A549 (cell line): ENCODE results near the gene DDX52. TPM values are rescaled to one million over a fixed set of nuclear protein-coding genes. Genes with fewer than 3 reads are reported as not detected.
A peak's percentile ranks its signal among the peaks of the same experiment; 100 is the strongest.
"Not testable (repeated sequence)": the region's sequence is repeated elsewhere in the genome, so short reads cannot be mapped to it uniquely, and the experiment has no call there.

Source experiments
- ATAC-seq, 2 experiments: fragments of 200-7000 bp in 1 of 2; fragments of >200 bp in 1 of 2; cut with Nextera tagmentation in 1 of 2; cut with Tn5 transposase in 1 of 2; 3 replicates each; pipeline versions ENCODE4 v1.8.0 to v1.9.1; 2018 to 2020; ENCODE audit warnings: mild to moderate bottlenecking in 1 of 2, moderate library complexity in 1 of 2
- CTCF ChIA-PET: fragments of 300-600 bp; sonication (Branson Sonifier 250); formaldehyde crosslinking; extraction: SDS; loops from one replicate; lab custom pipeline; 2021; ENCODE audit warnings: antibody characterized with exemption, inconsistent platforms; lab: Yijun Ruan, JAX
- POLR2A ChIA-PET: fragments of 350-600 bp; formaldehyde crosslinking; extraction: SDS; loops from one replicate; lab custom pipeline; 2021; ENCODE audit warnings: antibody characterized with exemption, inconsistent platforms; lab: Yijun Ruan, JAX
- DNase-seq, 2 experiments: peaks; one replicate each; pipeline versions ENCODE4 v3.0.0 to v3.0.0-alpha.2; 2011 to 2016; ENCODE audit warnings: low read depth in 1 of 2, low spot score in 1 of 2
- FAIRE-seq: peaks from 2 replicates; lab custom pipeline; 2011; peaks lifted over from hg19 to GRCh38; lab: Jason Lieb, UNC
- H3K27ac ChIP-seq, 2 experiments: fragments of >200 bp; sonication (Bioruptor Twin); formaldehyde crosslinking; 3 replicates each; pipeline ENCODE4 v1.5.1; 2016 to 2017
- H3K4me1 ChIP-seq: fragments of >200 bp; sonication (Bioruptor Twin); formaldehyde crosslinking; 3 replicates; pipeline ENCODE4 v1.6.1; 2016
- H3K4me2 ChIP-seq: fragments of >200 bp; sonication (Bioruptor Twin); formaldehyde crosslinking; 3 replicates; pipeline ENCODE4 v1.6.1; 2016
- H3K4me3 ChIP-seq: fragments of >200 bp; sonication (Bioruptor Twin); formaldehyde crosslinking; 3 replicates; pipeline ENCODE4 v1.5.1; 2016
- H3K9me3 ChIP-seq: fragments of >200 bp; sonication (Bioruptor Twin); formaldehyde crosslinking; 3 replicates; pipeline ENCODE4 v1.6.1; 2016
- BHLHE40 ChIP-seq: IDR thresholded peaks from 2 replicates; pipeline ENCODE4 v1.6.1; 2012; ENCODE audit warnings: low read depth, low read length, inconsistent platforms
- CEBPB ChIP-seq, 2 experiments: fragments of >200 bp in 1 of 2; sonication (Bioruptor Twin) in 1 of 2; formaldehyde crosslinking in 1 of 2; IDR thresholded peaks; 2 replicates each; pipeline ENCODE4 v1.6.1; 2012 to 2016
- CHD4 ChIP-seq: fragments of 200-600 bp; sonication (generic); IDR thresholded peaks from 2 replicates; pipeline ENCODE4 v1.6.1; 2016; ENCODE audit warnings: antibody characterized with exemption, mild to moderate bottlenecking, borderline replicate concordance
- EHF ChIP-seq: fragments of 250-450 bp; sonication (Bioruptor Pico); IDR thresholded peaks from 2 replicates; pipeline ENCODE4 v1.5.0; 2020; ENCODE audit warnings: mild to moderate bottlenecking
- EHMT2 ChIP-seq: fragments of 200-600 bp; sonication (generic); IDR thresholded peaks from 2 replicates; pipeline ENCODE4 v1.6.1; 2016; ENCODE audit warnings: antibody characterized with exemption, low read depth, mild to moderate bottlenecking, moderate library complexity
- EP300 ChIP-seq, 2 experiments: fragments of >200 bp; sonication (Bioruptor Twin); formaldehyde crosslinking; IDR thresholded peaks; 2 replicates in 1 of 2; 3 replicates in 1 of 2; pipeline ENCODE4 v1.6.1; 2016 to 2017
- ESRRA ChIP-seq: fragments of 150-350 bp; IDR thresholded peaks from 2 replicates; pipeline ENCODE4 v1.6.1; 2014; ENCODE audit warnings: mild to moderate bottlenecking, low read length, borderline replicate concordance
- FOSL2 ChIP-seq, 2 experiments: fragments of 450-650 bp in 1 of 2; fragments of >200 bp in 1 of 2; sonication (Bioruptor Twin) in 1 of 2; formaldehyde crosslinking; IDR thresholded peaks; 2 replicates each; pipeline versions ENCODE4 v1.5.0 to v1.6.1; 2016 to 2020; ENCODE audit warnings: mild to moderate bottlenecking in 1 of 2, moderate library complexity in 1 of 2
- HOXB13 ChIP-seq: fragments of 250-450 bp; sonication (Bioruptor Pico); IDR thresholded peaks from 2 replicates; pipeline ENCODE4 v1.5.0; 2020; ENCODE audit warnings: low read depth, mild to moderate bottlenecking, moderate library complexity
- HOXB5 ChIP-seq: fragments of 250-450 bp; sonication (Bioruptor Pico); IDR thresholded peaks from 2 replicates; pipeline ENCODE4 v1.5.0; 2020; ENCODE audit warnings: mild to moderate bottlenecking, moderate library complexity
- JUN ChIP-seq, 2 experiments: fragments of >200 bp; sonication (Bioruptor Twin); formaldehyde crosslinking; IDR thresholded peaks; 2 replicates in 1 of 2; 3 replicates in 1 of 2; pipeline ENCODE4 v1.6.1; 2016 to 2017
- KDM5A ChIP-seq: fragments of 200-600 bp; sonication (generic); IDR thresholded peaks from 2 replicates; pipeline ENCODE4 v1.6.1; 2016; ENCODE audit warnings: antibody characterized with exemption, mild to moderate bottlenecking
- MAFK ChIP-seq: fragments of 450-650 bp; IDR thresholded peaks from 2 replicates; pipeline ENCODE4 v1.6.1; 2014; ENCODE audit not compliant: partially characterized antibody
- TP53 ChIP-seq: fragments of 250-450 bp; sonication (Bioruptor Pico); IDR thresholded peaks from 2 replicates; pipeline ENCODE4 v1.5.0; 2021; ENCODE audit warnings: mild to moderate bottlenecking, moderate library complexity
- ZNF302 ChIP-seq: fragments of 250-450 bp; sonication (Bioruptor Pico); IDR thresholded peaks from 2 replicates; pipeline ENCODE4 v1.9.0; 2021; ENCODE audit warnings: inconsistent platforms, mild to moderate bottlenecking, moderate library complexity
- ZSCAN20 ChIP-seq: fragments of 250-450 bp; sonication (Bioruptor Pico); IDR thresholded peaks from 2 replicates; pipeline ENCODE4 v1.8.0; 2022; ENCODE audit warnings: mild to moderate bottlenecking, moderate library complexity
- WGBS: methylation state at CpG from one replicate; pipeline ENCODE4 v1.1.6; 2017; ENCODE audit errors: missing lambda C conversion rate; 5-methylcytosine and 5-hydroxymethylcytosine counted together
- polyA plus RNA-seq, 4 experiments: library from polyadenylated mRNA; depleted of rRNA in 3 of 4; stranded (reverse); fragments of >200 nt; fragmentation: RNase III in 1 of 4; extraction: RNeasy Plus Mini Kit Qiagen cat#74134 plus additional on column Dnase treatment in 1 of 4; gene quantifications; 2 replicates in 3 of 4; 3 replicates in 1 of 4; pipeline ENCODE4 v1.2.3, GENCODE V29; 2011 to 2017
- TF ChIP-seq, protein P1 (sequence below): IDR thresholded peaks from 2 replicates; pipeline ENCODE4 v1.6.1; 2012; ENCODE audit warnings: low read depth, borderline replicate concordance
- TF ChIP-seq, protein P2 (sequence below): IDR thresholded peaks from 2 replicates; pipeline ENCODE4 v1.6.1; 2012
- TF ChIP-seq, protein P3 (sequence below): fragments of 150-350 bp; IDR thresholded peaks from 2 replicates; pipeline ENCODE4 v1.6.1; 2014; ENCODE audit warnings: low read depth, mild to moderate bottlenecking, low read length

The DDX52 gene
- polyA plus RNA-seq, 2 of the 4 experiments (the other 2 are of a cell fraction), result 42.4 to 59.6 TPM

DNA sequence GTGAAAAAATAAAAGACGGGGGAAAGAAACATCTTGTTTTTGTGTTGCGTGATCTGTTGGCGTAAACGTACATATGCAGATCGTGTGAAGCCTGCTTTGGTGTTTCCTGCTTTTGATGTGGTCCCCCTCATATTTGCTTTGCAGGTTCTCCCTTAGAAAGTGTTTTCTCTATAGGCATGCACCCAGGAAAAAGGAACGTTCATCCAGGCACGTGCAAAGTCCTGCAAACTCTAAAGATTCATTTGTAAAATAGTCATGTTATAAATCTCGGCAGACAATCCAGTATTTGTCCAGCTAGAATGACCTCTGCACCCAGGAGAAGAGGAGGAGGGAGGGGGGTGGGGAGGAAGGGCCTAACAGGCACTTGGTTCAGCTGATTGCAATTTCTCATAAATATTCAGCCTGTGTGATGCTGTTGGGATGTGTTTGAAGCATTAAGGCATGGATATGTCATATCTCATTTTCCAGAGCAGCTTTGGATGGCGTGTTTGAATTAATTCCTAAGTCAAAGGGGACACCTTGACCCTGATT lies 40.3 kb upstream of the DDX52 start:
- H3K4me3 ChIP-seq, result no peak overlapping the region
- 64% methylated on average over 9 of the region's 9 CpGs for WGBS
- POLR2A ChIA-PET, result no interaction called here

DNA sequence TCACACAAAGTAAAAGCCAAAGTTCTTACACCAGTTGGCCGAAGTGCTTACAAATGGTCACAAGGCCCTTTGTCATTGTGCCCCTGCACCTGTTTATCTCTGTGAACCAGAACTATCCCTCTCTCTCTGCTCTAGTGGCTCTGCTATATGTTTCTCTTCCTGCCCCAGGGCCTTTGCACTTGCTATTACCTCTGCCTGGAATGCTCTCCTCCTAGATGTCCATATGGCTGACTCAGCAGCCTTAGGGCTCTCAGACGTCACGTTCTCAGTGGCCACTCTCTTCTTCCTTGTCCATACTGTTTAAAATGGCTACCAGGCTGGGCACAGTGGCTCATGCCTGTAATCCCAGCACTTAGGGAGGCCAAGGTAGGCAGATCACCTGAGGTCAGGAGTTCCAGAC lies 38.8 kb upstream of the DDX52 start:
- Histone ChIP-seq H3K4me1 (peaks cover 7% of the 10 kb centered on the region; the same call in 2 of the 3 replicates), H3K4me2 (no peak overlapping the region), H3K4me3 (no peak overlapping the region), H3K27ac (no peak overlapping the region), H3K9me3 (no peaks in the 10 kb centered on the region)
- FAIRE-seq (no peak), DNase-seq (no peak), ATAC-seq (no peak)
- CTCF ChIA-PET, result interaction anchor here (0.8 to 1.7 kb wide), 4 partner anchors 10 to 114 kb away, joined by 3 to 5 read pairs (median 3); no protein-coding TSS in a partner anchor
- WGBS, result 90% methylated on average over 3 of the region's 3 CpGs
- TF ChIP-seq MAFK (peak; percentile 67), CEBPB (IDR thresholded peaks at IDR 0.05) (no peak)
- POLR2A ChIA-PET, result no interaction called here

More for the DNA sequence above, 40.3 kb upstream of the DDX52 start:
- Histone ChIP-seq H3K9me3 (no peaks in the 10 kb centered on the region), H3K4me2 (no peak overlapping the region), H3K27ac (no peak overlapping the region), H3K4me1 (peaks cover 7% of the 10 kb centered on the region; the same call in 2 of the 3 replicates)
- FAIRE-seq (no peak), ATAC-seq (no peak), DNase-seq (no peak)
- CTCF ChIA-PET, result interaction anchor here (1.2 to 2.5 kb wide), 4 partner anchors 33 to 133 kb away, joined by 3 to 10 read pairs (median 4); partner anchors contain the start of gene HNF1B
- TF ChIP-seq JUN (IDR thresholded peaks at IDR 0.05) (no peak), CEBPB (IDR thresholded peaks at IDR 0.05) (no peak), KDM5A (no peak), EHF (CRISPR knock-in tag) (no peak), FOSL2 (IDR thresholded peaks at IDR 0.05) (no peak), FOSL2 (CRISPR knock-in tag; IDR thresholded peaks at IDR 0.05) (no peak), ESRRA (no peak), HOXB13 (CRISPR knock-in tag) (no peak), ZSCAN20 (CRISPR knock-in tag) (no peak), HOXB5 (CRISPR knock-in tag) (no peak), EHMT2 (no peak), BHLHE40 (no peak), EP300 (IDR thresholded peaks at IDR 0.05) (no peak), CHD4 (no peak), ZNF302 (CRISPR knock-in tag) (no peak)
- TF ChIP-seq, protein P1, sequence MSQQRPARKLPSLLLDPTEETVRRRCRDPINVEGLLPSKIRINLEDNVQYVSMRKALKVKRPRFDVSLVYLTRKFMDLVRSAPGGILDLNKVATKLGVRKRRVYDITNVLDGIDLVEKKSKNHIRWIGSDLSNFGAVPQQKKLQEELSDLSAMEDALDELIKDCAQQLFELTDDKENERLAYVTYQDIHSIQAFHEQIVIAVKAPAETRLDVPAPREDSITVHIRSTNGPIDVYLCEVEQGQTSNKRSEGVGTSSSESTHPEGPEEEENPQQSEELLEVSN, result no peak
- TF ChIP-seq, protein P2, sequence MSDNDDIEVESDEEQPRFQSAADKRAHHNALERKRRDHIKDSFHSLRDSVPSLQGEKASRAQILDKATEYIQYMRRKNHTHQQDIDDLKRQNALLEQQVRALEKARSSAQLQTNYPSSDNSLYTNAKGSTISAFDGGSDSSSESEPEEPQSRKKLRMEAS, result no peak
- TF ChIP-seq, protein P3, sequence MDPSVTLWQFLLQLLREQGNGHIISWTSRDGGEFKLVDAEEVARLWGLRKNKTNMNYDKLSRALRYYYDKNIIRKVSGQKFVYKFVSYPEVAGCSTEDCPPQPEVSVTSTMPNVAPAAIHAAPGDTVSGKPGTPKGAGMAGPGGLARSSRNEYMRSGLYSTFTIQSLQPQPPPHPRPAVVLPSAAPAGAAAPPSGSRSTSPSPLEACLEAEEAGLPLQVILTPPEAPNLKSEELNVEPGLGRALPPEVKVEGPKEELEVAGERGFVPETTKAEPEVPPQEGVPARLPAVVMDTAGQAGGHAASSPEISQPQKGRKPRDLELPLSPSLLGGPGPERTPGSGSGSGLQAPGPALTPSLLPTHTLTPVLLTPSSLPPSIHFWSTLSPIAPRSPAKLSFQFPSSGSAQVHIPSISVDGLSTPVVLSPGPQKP, result no peak

DNA sequence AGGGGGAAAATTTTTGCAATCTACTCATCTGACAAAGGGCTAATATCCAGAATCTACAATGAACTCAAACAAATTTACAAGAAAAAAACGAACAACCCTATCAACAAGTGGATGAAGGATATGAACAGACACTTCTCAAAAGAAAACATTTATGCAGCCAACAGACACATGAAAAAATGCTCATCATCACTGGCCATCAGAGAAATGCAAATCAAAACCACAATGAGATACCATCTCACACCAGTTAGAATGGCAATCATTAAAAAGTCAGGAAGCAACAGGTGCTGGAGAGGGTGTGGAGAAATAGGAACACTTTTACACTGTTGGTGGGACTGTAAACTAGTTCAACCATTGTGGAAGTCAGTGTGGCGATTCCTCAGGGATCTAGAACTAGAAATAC lies 36.7 kb upstream of the DDX52 start:
- ATAC-seq, DNase-seq, H3K9me3 ChIP-seq, H3K27ac ChIP-seq, POLR2A ChIA-PET, H3K4me1 ChIP-seq, FAIRE-seq, CTCF ChIA-PET, H3K4me2 ChIP-seq, H3K4me3 ChIP-seq: not testable (repeated sequence)
- 74% methylated on average over 2 of the region's 2 CpGs for WGBS

DNA sequence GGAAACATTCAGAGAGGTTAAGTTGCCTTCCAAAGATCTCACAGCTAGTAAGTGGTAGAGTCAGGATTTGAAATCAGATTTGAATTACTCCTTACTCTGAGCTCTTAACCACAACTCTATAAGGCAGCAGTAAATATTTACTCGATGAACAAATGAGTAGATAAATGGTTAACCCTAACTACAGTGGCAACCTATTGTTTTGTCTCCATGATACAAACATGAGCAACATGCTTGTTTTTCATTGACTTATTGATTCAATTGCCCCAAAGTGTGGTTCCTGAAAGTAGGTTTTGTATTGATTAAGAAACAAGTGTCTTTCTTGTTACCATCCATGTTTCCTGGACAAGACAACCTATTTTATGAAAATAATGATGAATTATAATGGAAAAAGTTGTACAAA lies 34.8 kb upstream of the DDX52 start:
- no peak for FAIRE-seq
- ATAC-seq, result no peak
- no peak for TF ChIP-seq TP53
- no peaks in the 10 kb centered on the region for H3K9me3 ChIP-seq
- POLR2A ChIA-PET, result no interaction called here
- H3K27ac ChIP-seq, result no peak overlapping the region
- CTCF ChIA-PET, result interaction anchor here (1.9 kb wide), 1 partner anchor 28 kb away, joined by 6 read pairs; no protein-coding TSS in a partner anchor
- H3K4me1 ChIP-seq, result no peaks in the 10 kb centered on the region
- DNase-seq, result no peak
- no peak overlapping the region for H3K4me3 ChIP-seq
- WGBS, result 85% methylated on average over 1 of the region's 1 CpG
- H3K4me2 ChIP-seq, result no peak overlapping the region
